ENCODE measurements around the gene TMEM176B. TPM values are rescaled to one million over a fixed set of nuclear protein-coding genes. Genes with fewer than 3 reads are reported as not detected.

TMEM176B gene
- total RNA-seq, 1 donor from 2014 or later = not detected

DNA sequence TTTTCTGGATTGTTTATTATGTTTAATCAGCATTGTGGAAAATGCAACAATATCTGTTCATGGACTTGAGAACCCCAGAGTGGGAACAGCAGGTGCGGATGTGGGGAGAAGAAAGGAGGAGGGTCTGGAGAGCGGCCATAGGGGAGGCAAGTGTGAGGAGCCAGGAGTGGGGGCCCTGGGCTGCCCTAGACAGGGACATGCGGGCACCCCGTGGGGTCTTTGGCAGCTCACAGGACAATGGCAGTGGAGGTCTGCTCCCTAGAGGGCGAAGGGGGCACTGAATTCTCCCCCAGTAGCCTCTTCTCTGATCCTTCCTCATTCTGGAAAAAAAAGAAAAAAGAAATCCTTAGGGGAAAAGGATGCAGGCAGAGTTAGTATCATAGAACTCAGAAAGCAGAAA, 8.9 kb downstream of the TMEM176B start:
- peaks cover 3% of the 10 kb centered on the region for H3K27me3 ChIP-seq (ENCODE audit: control insufficient read depth, insufficient read depth, low read length)

DNA sequence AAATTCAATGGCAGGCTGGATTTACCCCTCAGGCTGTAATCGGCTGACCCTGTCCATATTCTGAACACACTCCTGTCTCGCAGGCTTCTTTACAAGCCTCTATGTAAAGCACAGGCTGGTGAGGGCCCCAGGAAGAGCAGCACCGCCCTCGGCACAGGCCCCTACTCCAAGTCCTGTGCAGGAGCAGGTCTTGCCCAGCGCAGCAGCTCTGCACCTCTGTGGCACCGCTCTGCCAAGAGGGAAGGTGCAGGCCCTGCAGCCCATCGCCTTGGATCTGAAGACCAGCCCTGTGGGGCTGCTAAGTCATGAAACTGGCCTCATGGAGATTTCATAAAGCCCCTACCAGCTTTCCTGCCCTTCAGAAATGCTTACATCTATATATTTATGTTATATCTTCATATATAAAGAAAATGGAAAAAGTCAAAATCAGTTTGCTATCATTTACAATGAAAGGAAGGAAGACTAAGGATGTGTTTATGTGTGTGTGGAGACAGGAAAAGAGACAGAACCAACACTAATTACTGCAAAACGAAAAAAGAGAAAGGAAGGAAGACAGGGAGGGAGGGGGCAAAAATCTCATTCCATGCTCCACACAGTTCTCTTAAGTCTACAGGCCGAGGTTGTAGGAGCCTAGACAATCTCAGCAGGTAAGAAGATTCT, 9.6 kb downstream of the TMEM176B start:
- Histone ChIP-seq H3K36me3 (ENCODE audit: control insufficient read depth, insufficient read depth, low read length) (no peaks in the 10 kb centered on the region), H3K27me3 (ENCODE audit: control insufficient read depth, insufficient read depth, low read length) (peaks cover 3% of the 10 kb centered on the region), H3K4me3 (ENCODE audit: low read depth, low read length) (no peak overlapping the region)
- TF ChIP-seq, protein P1, sequence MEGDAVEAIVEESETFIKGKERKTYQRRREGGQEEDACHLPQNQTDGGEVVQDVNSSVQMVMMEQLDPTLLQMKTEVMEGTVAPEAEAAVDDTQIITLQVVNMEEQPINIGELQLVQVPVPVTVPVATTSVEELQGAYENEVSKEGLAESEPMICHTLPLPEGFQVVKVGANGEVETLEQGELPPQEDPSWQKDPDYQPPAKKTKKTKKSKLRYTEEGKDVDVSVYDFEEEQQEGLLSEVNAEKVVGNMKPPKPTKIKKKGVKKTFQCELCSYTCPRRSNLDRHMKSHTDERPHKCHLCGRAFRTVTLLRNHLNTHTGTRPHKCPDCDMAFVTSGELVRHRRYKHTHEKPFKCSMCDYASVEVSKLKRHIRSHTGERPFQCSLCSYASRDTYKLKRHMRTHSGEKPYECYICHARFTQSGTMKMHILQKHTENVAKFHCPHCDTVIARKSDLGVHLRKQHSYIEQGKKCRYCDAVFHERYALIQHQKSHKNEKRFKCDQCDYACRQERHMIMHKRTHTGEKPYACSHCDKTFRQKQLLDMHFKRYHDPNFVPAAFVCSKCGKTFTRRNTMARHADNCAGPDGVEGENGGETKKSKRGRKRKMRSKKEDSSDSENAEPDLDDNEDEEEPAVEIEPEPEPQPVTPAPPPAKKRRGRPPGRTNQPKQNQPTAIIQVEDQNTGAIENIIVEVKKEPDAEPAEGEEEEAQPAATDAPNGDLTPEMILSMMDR (IDR thresholded peaks at IDR 0.05; ENCODE audit: insufficient read depth, low read length, severe bottlenecking) = no peak
- DNase-seq (ENCODE audit: low read depth) (no peak), FAIRE-seq (no peak)

More for the DNA sequence above, 8.9 kb downstream of the TMEM176B start:
- no peak overlapping the region for H3K4me3 ChIP-seq (ENCODE audit: low read depth, low read length)
- no peak for DNase-seq (ENCODE audit: low read depth)
- FAIRE-seq = no peak
- H3K36me3 ChIP-seq (ENCODE audit: control insufficient read depth, insufficient read depth, low read length) = no peaks in the 10 kb centered on the region
- TF ChIP-seq, protein P1 (IDR thresholded peaks at IDR 0.05; ENCODE audit: insufficient read depth, low read length, severe bottlenecking) = no peak

DNA sequence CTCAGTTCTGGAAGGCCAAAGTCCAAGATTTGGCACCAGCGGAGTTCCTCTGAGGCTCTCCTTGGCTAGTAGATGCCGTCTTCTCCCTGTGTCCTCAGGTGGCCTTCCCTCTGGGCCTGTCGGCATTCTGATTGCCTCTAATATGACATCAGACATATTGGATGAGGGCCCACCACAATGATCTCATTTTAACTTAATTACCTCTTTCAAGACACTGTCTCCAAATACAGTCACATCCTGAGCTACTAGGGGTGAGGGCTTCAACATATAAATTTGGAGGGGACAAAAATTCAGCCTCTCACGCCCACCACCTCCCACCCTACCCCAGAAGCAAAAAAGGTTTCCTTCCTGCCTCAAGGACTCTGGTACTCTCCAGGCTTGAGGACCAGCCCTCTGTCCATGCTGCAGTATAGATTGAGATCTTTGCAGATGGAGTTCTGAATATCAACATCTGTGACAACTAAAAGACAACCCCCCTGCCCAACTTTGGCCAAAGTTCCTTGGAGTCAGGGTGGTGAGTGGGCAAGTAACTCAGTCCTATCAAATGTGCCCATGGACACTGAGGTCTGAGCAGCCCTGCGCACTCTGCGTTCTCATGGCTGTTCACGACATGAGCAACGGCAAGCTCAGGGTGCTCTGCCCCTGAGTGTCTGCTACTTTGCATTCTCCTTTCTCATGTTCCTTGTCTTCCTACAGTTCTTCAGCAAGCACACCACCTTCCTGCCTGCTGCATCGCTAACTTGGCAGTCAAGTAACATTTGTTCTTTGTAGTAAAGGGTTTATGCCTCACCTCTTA, 11.5 kb downstream of the TMEM176B start:
- Histone ChIP-seq H3K27me3 (ENCODE audit: control insufficient read depth, insufficient read depth, low read length) (peaks cover 2% of the 10 kb centered on the region), H3K36me3 (ENCODE audit: control insufficient read depth, insufficient read depth, low read length) (no peaks in the 10 kb centered on the region), H3K4me3 (ENCODE audit: low read depth, low read length) (no peak overlapping the region)
- TF ChIP-seq, protein P1 (IDR thresholded peaks at IDR 0.05; ENCODE audit: insufficient read depth, low read length, severe bottlenecking) = no peak
- FAIRE-seq (no peak), DNase-seq (ENCODE audit: low read depth) (no peak)

DNA sequence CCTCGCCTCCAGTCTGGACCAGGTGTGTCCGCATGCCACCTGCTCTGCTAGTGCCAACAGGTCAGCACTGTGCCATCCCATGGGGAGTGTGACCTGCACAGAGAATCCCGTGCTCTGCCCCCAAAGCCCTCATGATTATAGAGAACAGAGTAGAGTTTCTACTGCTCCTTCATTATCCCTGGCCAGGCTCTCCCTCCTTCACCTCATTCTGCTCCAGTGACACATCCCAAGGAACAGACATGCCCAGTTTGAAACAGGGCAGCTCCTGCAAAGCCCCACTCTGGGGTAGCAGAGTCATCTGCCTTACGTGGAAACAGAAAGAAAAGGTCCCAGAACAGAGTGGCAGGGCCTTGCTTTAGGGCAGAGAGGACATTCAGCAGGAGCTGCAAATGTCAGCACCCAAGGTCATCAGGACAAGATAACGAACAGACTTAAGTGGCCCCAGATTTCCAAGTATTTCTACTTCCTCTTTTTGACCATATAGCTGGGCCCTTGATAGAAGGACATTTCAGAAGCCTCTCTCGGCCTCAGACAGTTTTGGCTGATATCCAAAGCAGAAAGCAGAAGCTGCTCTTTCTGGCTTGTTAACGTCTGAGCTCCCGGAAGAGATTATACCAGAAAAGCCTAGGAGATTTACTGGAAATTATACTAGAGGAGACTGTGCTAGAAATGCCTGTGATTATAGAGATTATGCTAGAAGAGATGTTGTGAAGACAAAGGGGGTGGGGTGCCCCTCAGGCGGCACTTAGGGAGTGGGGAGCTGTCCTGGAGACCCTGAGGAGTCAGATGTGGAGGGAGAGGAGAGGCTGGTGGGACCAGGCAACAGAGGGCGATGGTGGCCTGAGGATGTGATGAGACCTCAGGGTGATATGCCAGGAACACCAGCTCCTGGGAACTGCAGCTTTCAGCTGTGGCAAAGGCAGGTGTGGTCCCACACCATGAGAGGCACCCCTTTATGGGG, 12.6 kb downstream of the TMEM176B start:
- FAIRE-seq (no peak), DNase-seq (ENCODE audit: low read depth) (no peak)
- TF ChIP-seq, protein P1 (IDR thresholded peaks at IDR 0.05; ENCODE audit: insufficient read depth, low read length, severe bottlenecking) = no peak
- H3K36me3 ChIP-seq (ENCODE audit: control insufficient read depth, insufficient read depth, low read length) = no peaks in the 10 kb centered on the region
- peaks cover 2% of the 10 kb centered on the region for H3K27me3 ChIP-seq (ENCODE audit: control insufficient read depth, insufficient read depth, low read length)
- H3K4me3 ChIP-seq (ENCODE audit: low read depth, low read length) = no peak overlapping the region

DNA sequence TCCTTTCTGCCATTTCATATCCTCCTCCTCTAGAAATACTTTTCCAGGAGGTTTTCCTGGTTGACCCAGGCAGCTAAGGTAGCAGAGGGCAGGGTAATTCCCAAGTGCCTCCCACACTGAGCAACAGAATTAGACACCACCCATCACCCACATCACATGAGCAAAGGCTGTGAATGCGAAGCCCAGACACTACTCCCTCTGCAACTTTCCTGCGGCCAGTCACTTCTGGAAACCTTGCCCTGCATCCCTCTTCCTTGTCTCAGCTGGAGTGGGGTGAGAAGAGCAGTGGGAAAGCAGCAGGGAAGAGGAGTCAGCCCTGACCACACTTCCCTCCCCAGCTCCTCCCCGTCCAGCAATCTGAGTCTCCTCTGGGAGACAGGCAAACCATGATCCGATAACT, 15.2 kb downstream of the TMEM176B start:
- H3K36me3 ChIP-seq (ENCODE audit: control insufficient read depth, insufficient read depth, low read length) = no peaks in the 10 kb centered on the region
- DNase-seq (ENCODE audit: low read depth) (no peak), FAIRE-seq (peak; percentile 88)
- peaks cover 2% of the 10 kb centered on the region for H3K27me3 ChIP-seq (ENCODE audit: control insufficient read depth, insufficient read depth, low read length)
- TF ChIP-seq, protein P1 (IDR thresholded peaks at IDR 0.05; ENCODE audit: insufficient read depth, low read length, severe bottlenecking) = no peak
- H3K4me3 ChIP-seq (ENCODE audit: low read depth, low read length) = no peak overlapping the region

All from bronchial epithelial cell (primary cell).